ENCODE measurements around the gene CDKN1A. TPM values are rescaled to one million over a fixed set of nuclear protein-coding genes. Genes with fewer than 3 reads are reported as not detected.

Gene CDKN1A
- 248 to 304 TPM (median 283 TPM) in 5 replicates for total RNA-seq (2022; extraction: Qiagen RNA extraction)

DNA sequence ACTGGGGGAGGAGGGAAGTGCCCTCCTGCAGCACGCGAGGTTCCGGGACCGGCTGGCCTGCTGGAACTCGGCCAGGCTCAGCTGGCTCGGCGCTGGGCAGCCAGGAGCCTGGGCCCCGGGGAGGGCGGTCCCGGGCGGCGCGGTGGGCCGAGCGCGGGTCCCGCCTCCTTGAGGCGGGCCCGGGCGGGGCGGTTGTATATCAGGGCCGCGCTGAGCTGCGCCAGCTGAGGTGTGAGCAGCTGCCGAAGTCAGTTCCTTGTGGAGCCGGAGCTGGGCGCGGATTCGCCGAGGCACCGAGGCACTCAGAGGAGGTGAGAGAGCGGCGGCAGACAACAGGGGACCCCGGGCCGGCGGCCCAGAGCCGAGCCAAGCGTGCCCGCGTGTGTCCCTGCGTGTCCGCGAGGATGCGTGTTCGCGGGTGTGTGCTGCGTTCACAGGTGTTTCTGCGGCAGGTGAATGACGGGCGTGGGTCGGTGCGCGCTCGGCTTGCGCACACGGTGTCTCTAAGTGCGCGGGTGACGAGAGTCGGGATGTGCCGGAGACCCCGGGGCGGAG lies at the start of gene CDKN1A:
TSS of gene CDKN1A (plus strand) at position 227 of the 555 bp plus-strand sequence. CDS start 5,388 bp downstream, outside the sequence.

DNA sequence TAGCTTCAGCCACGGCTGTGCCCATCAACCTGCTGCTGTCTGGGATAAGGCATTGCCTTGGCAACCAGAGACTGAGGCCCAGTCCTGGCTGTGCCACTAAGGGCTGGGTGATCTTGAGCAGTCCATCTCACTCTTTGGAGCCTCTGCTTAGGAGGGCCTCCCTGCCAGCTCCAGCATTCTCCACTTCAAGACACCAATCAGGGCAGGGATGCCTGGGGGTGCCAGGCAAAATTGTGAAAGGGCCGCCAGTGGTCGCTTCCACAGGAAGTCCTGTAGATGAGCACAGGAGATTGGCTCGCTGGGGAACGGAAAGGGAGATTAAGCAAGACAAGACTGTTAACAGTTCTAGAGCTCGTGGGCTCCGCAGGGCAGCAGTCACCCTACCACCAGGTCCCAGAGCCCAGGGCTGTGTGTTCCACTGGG lies 19.0 kb downstream of the CDKN1A start, which contains the start of gene RAB44:
TSS of gene RAB44 (plus strand) at position 346 of the 423 bp plus-strand sequence. CDS start 6,410 bp downstream, outside the sequence.

Other genes with a start within 250 kb of the CDKN1A start
- 0.06 TPM in 1 of 5 replicates, not detected in the others for gene PXT1, start 235.9 kb upstream of the CDKN1A start, total RNA-seq (2022; extraction: Qiagen RNA extraction)
- 15.7 to 18.0 TPM (median 17.4 TPM) in 5 replicates for gene KCTD20, start 235.7 kb upstream of the CDKN1A start, total RNA-seq (2022; extraction: Qiagen RNA extraction)
- 13.0 to 17.5 TPM (median 16.8 TPM) in 5 replicates for gene STK38, start 131.2 kb upstream of the CDKN1A start, total RNA-seq (2022; extraction: Qiagen RNA extraction)
- 485 to 703 TPM (median 506 TPM) in 5 replicates for gene SRSF3, start 84.4 kb upstream of the CDKN1A start, total RNA-seq (2022; extraction: Qiagen RNA extraction)
- 0.04 to 0.05 TPM (median 0.04 TPM) in 5 replicates for gene RAB44, start 19.1 kb downstream of the CDKN1A start, total RNA-seq (2022; extraction: Qiagen RNA extraction)
- gene CPNE5, start 160.7 kb downstream of the CDKN1A start, total RNA-seq (2022; extraction: Qiagen RNA extraction): 0.06 to 0.12 TPM (median 0.10 TPM) in 5 replicates
- gene PPIL1, start 196.1 kb downstream of the CDKN1A start, total RNA-seq (2022; extraction: Qiagen RNA extraction): 42.6 to 46.2 TPM (median 45.0 TPM) in 5 replicates
- gene C6orf89, start 207.2 kb downstream of the CDKN1A start, total RNA-seq (2022; extraction: Qiagen RNA extraction): 16.4 to 21.0 TPM (median 19.2 TPM) in 5 replicates